Bronchial epithelial cell (primary cell): ENCODE measurements around the gene LAMA3. TPM values are rescaled to one million over a fixed set of nuclear protein-coding genes. Genes with fewer than 3 reads are reported as not detected.

ENCODE experiments used
- DNase-seq: peaks from one replicate; pipeline ENCODE4 v3.0.0-alpha.2; 2010; ENCODE audit warnings: low read depth
- FAIRE-seq: peaks from 2 replicates; lab custom pipeline; 2011; peaks lifted over from hg19 to GRCh38; lab: Jason Lieb, UNC
- H3K27me3 ChIP-seq: 2 replicates; pipeline ENCODE4 v1.5.1; 2011; ENCODE audit warnings: low read length; ENCODE audit not compliant: control insufficient read depth, insufficient read depth
- H3K36me3 ChIP-seq: 2 replicates; pipeline ENCODE4 v1.5.1; 2011; ENCODE audit warnings: low read length; ENCODE audit not compliant: control insufficient read depth, insufficient read depth
- H3K4me3 ChIP-seq: 2 replicates; pipeline ENCODE4 v1.5.1; 2011; ENCODE audit warnings: mild to moderate bottlenecking, low read depth, low read length, control low read depth
- CTCF ChIP-seq: IDR thresholded peaks from 2 replicates; pipeline ENCODE4 v1.5.1; 2011; ENCODE audit warnings: mild to moderate bottlenecking, moderate library complexity, low read length, control low read depth, inconsistent platforms; ENCODE audit not compliant: insufficient read depth, severe bottlenecking
- total RNA-seq: library from RNA; depleted of rRNA; stranded (reverse); fragments of >200 nt; gene quantifications from 2 replicates; pipeline ENCODE4 v1.2.1, GENCODE V29; 2014

LAMA3 gene
- total RNA-seq, 1 donor from 2014 or later, result 531 TPM

GRCh38 chr18:23859466-23860336, 170.4 kb downstream of the LAMA3 start:
- DNase-seq (no peak), FAIRE-seq (no peak)
- H3K27me3 ChIP-seq, result no peaks in the 10 kb centered on the region
- H3K36me3 ChIP-seq, result peaks cover 1% of the 10 kb centered on the region
- no peak for TF ChIP-seq CTCF
- H3K4me3 ChIP-seq, result no peak overlapping the region

- H3K4me3 ChIP-seq, result no peak overlapping the region
- H3K27me3 ChIP-seq, result no peaks in the 10 kb centered on the region
- peaks cover 1% of the 10 kb centered on the region for H3K36me3 ChIP-seq
- no peak for TF ChIP-seq CTCF
- DNase-seq, result no peak
- no peak for FAIRE-seq
Observed at GRCh38 chr18:23861326-23861725, 172.1 kb downstream of the LAMA3 start.

- no peak for TF ChIP-seq CTCF
- no peaks in the 10 kb centered on the region for H3K27me3 ChIP-seq
- no peak for FAIRE-seq
- peaks cover 1% of the 10 kb centered on the region for H3K36me3 ChIP-seq
- H3K4me3 ChIP-seq, result no peak overlapping the region
- DNase-seq, result peak; percentile 61
Observed at GRCh38 chr18:23861805-23862470, 172.7 kb downstream of the LAMA3 start.

- FAIRE-seq (no peak), DNase-seq (no peak)
- Histone ChIP-seq H3K27me3 (no peaks in the 10 kb centered on the region), H3K4me3 (no peak overlapping the region), H3K36me3 (no peaks in the 10 kb centered on the region)
- TF ChIP-seq CTCF, result no peak
Observed at GRCh38 chr18:23864624-23865023, 175.4 kb downstream of the LAMA3 start.

GRCh38 chr18:23867006-23867405, 177.8 kb downstream of the LAMA3 start:
- no peak for FAIRE-seq
- TF ChIP-seq CTCF, result no peak

More at GRCh38 chr18:23867006-23867405, 177.8 kb downstream of the LAMA3 start:
- H3K27me3 ChIP-seq, result no peaks in the 10 kb centered on the region
- no peaks in the 10 kb centered on the region for H3K36me3 ChIP-seq
- no peak for DNase-seq
- no peak overlapping the region for H3K4me3 ChIP-seq
